Uterus (tissue), 2 donors: ENCODE data around the gene WAS.

ENCODE experiments used
- POLR2A ChIP-seq, 2 donors: fragments of 450-650 bp; IDR thresholded peaks; one replicate each; pipeline ENCODE4 v1.6.1; 2016; ENCODE audit warnings: antibody characterized with exemption in 2 of 2, mild to moderate bottlenecking in 1 of 2, moderate library complexity in 1 of 2
- TF ChIP-seq, protein P1 (sequence below), 4 experiments: fragments of 200-600 bp in 2 of 4; fragments of 450-650 bp in 2 of 4; sonication (generic) in 2 of 4; IDR thresholded peaks; one replicate each; pipeline ENCODE4 v1.5.1; 2016 to 2019; ENCODE audit warnings: antibody characterized with exemption in 4 of 4, mild to moderate bottlenecking in 2 of 4, moderate library complexity in 1 of 4

DNA sequence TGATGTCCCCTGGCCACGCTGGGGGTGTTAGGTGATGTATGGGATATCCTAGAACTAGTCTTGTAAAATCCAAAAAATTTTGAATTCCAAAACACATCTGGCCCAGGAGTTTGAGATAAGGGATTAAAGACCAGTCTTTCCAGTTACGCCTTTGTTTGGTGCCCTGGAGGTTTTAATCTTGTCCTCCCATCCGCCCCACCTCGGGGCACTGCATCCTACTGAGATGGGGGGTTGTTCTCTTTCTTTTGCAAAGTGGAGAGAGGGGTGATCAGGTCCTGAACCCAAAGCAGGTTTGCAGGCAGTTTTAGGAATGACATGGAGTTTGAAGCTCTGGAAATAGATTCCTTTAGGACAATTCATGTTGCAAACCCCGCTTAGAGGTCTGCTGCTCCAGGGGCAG is 14.7 kb downstream of the WAS start:
- TF ChIP-seq, protein P1, sequence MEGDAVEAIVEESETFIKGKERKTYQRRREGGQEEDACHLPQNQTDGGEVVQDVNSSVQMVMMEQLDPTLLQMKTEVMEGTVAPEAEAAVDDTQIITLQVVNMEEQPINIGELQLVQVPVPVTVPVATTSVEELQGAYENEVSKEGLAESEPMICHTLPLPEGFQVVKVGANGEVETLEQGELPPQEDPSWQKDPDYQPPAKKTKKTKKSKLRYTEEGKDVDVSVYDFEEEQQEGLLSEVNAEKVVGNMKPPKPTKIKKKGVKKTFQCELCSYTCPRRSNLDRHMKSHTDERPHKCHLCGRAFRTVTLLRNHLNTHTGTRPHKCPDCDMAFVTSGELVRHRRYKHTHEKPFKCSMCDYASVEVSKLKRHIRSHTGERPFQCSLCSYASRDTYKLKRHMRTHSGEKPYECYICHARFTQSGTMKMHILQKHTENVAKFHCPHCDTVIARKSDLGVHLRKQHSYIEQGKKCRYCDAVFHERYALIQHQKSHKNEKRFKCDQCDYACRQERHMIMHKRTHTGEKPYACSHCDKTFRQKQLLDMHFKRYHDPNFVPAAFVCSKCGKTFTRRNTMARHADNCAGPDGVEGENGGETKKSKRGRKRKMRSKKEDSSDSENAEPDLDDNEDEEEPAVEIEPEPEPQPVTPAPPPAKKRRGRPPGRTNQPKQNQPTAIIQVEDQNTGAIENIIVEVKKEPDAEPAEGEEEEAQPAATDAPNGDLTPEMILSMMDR (IDR thresholded peaks at IDR 0.05), result no peak
- no peak for TF ChIP-seq POLR2A (IDR thresholded peaks at IDR 0.05)
